ENCODE measurements around the gene SLFN5. TPM values are rescaled to one million over a fixed set of nuclear protein-coding genes. Genes with fewer than 3 reads are reported as not detected.

The SLFN5 gene
- total RNA-seq, 1 experiment from 2014 or later, result 133 TPM

DNA sequence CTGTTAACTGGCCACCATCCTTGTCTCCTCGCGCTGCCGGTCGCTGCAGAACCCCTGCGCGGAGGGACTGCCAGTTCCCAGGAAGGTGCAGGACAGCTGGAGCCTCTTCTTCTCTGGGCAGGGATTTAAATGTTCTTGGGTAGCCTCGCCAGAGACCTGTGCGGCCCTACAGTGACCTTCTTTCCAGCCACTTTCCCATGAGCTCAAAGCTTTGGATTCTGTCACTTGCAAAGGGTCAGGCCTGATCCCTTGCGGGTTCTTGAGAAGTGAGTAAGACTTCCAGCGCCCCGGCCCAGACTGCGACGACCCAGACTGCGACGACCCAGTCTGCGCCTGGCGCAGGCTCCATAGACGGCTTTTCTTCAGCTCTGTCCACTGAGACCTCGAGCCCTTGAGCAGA, 1.4 kb upstream of the SLFN5 start:
- Mint-ChIP-seq H3K4me3 (ENCODE audit: unreplicated experiment) (peak overlapping the region; percentile 98), H3K4me1 (ENCODE audit: insufficient read depth, unreplicated experiment) (peaks cover 49% of the 10 kb centered on the region), H3K27me3 (ENCODE audit: insufficient read depth, unreplicated experiment) (no peaks in the 10 kb centered on the region), H3K27ac (ENCODE audit: low read depth, unreplicated experiment) (peak overlapping the region; percentile 96), H3K9me3 (ENCODE audit: unreplicated experiment) (no peaks in the 10 kb centered on the region), H3K36me3 (ENCODE audit: insufficient read depth, unreplicated experiment) (peaks cover 12% of the 10 kb centered on the region)
- intact Hi-C loops (cut with micrococcal nuclease), result loop anchor here (5.0 to 10.0 kb wide), 2 partner anchors 73 to 291 kb away; no protein-coding TSS in a partner anchor
- no peak for DNase-seq (ENCODE audit: unreplicated experiment)
- no TSS peak for BruUV-seq (replicated peaks)
- POLR2A ChIA-PET, result interaction anchor here (0.6 to 4.4 kb wide), 8 partner anchors 13 to 1830 kb away, joined by 3 to 35 read pairs (median 3); partner anchors contain the start of gene SLFN12
- CTCF ChIA-PET, result interaction anchor here (0.6 to 1.3 kb wide), 6 partner anchors 16 to 305 kb away, joined by 3 to 5 read pairs (median 3); no protein-coding TSS in a partner anchor
- TF ChIP-seq, protein P1, sequence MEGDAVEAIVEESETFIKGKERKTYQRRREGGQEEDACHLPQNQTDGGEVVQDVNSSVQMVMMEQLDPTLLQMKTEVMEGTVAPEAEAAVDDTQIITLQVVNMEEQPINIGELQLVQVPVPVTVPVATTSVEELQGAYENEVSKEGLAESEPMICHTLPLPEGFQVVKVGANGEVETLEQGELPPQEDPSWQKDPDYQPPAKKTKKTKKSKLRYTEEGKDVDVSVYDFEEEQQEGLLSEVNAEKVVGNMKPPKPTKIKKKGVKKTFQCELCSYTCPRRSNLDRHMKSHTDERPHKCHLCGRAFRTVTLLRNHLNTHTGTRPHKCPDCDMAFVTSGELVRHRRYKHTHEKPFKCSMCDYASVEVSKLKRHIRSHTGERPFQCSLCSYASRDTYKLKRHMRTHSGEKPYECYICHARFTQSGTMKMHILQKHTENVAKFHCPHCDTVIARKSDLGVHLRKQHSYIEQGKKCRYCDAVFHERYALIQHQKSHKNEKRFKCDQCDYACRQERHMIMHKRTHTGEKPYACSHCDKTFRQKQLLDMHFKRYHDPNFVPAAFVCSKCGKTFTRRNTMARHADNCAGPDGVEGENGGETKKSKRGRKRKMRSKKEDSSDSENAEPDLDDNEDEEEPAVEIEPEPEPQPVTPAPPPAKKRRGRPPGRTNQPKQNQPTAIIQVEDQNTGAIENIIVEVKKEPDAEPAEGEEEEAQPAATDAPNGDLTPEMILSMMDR (IDR thresholded peaks at IDR 0.05; ENCODE audit: unreplicated experiment), result no peak

DNA sequence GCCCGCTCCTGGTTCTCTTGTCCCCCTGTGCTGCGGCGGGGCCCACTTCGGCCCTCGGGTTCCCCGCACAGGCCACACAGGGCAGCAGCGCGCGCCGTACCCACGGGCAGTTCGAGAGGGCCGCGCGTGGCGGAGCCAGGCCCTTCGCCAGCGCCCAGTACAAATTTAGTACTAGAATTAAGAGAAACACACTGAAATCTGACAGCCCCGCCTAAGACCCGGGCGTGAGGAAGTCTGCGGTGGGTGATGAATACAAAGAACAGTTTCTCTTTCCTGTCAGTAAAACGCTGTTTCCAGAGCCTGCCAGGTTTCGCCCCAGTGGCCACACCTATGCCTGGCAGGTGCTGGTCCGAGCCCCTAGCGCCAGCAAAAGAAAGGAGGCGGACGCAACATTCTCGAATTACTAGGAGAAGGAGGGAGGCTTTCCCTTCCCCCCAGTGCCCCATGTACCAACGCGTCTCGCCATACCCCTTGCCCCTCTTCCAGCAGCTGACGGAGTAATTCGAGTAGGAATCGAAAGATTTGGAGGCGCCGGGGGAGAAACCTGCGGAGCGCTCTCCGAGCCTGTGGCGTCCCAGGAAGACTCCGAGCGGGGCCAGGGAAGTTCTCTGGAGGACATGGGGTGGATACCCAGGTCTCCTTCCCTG, 591 bp upstream of the SLFN5 start:
- intact Hi-C loops (cut with micrococcal nuclease), result loop anchor here (1.0 to 10.0 kb wide), 3 partner anchors 73 to 290 kb away; partner anchors contain the start of gene NLE1
- peak overlapping the region; percentile 96 for H3K27ac Mint-ChIP-seq (ENCODE audit: low read depth, unreplicated experiment)

DNA sequence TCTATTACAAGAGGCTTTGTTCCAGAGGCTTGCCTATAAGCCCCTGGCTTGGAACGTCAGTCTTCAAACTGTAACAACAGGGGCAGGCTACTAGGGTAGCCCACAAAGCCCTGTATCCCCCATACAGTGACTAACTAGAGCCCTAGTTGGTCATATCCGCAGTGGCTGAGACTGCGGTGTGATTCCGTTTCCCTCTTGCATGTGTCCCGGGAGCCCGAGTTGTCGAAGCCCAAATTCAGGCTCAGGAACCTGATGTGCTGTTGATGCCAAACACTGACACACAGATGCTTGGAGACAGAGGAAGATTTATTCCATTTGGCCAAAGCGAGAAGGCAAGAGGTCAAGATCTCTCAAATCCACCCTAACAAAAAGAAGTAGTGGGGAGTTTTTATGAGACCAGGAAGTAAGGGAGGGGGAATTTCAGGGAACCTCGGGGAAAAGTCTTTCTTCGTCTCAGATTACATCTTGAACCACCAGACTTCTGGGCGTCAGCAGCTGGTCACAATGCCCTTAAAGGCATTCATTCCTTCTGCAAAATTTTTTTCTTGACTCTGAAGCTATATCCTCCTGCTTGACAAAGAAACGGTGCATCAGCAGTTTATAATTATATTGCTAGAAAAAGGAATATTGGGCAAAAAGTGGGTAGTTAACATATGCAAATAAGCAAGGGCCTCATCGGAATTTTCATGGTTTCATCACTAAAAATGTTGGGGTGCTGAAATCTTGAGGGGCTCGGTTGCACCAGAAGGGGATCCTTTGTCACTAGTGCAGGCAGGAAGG, 879 bp downstream of the SLFN5 start:
- intact Hi-C loops (cut with micrococcal nuclease), result loop anchor here (5.0 to 10.0 kb wide), 2 partner anchors 71 to 289 kb away; no protein-coding TSS in a partner anchor
- POLR2A ChIA-PET, result interaction anchor here (0.6 to 4.4 kb wide), 28 partner anchors 8 to 1717 kb away, joined by 3 to 70 read pairs (median 4); partner anchors contain the start of genes AP2B1, PEX12, RAD51D and SLFN12

More for the DNA sequence above, 591 bp upstream of the SLFN5 start:
- Mint-ChIP-seq H3K36me3 (ENCODE audit: insufficient read depth, unreplicated experiment) (peaks cover 15% of the 10 kb centered on the region), H3K4me1 (ENCODE audit: insufficient read depth, unreplicated experiment) (peaks cover 52% of the 10 kb centered on the region), H3K27me3 (ENCODE audit: insufficient read depth, unreplicated experiment) (no peaks in the 10 kb centered on the region), H3K4me3 (ENCODE audit: unreplicated experiment) (peak overlapping the region; percentile 98), H3K9me3 (ENCODE audit: unreplicated experiment) (no peaks in the 10 kb centered on the region)
- CTCF ChIA-PET, result interaction anchor here (0.6 to 1.1 kb wide), 5 partner anchors 16 to 290 kb away, joined by 3 to 5 read pairs (median 4); no protein-coding TSS in a partner anchor
- TF ChIP-seq, protein P1 (IDR thresholded peaks at IDR 0.05; ENCODE audit: unreplicated experiment), result peak; percentile 18
- POLR2A ChIA-PET, result interaction anchor here (0.6 to 4.4 kb wide), 28 partner anchors 10 to 347 kb away, joined by 3 to 70 read pairs (median 4); partner anchors contain the start of genes AP2B1, CCT6B, PEX12 and SLFN12
- peak; percentile 93 for DNase-seq (ENCODE audit: unreplicated experiment)
- TSS peak; percentile 16 for BruUV-seq (replicated peaks)

More for the DNA sequence above, 879 bp downstream of the SLFN5 start:
- peaks cover 45% of the 10 kb centered on the region for H3K4me1 Mint-ChIP-seq (ENCODE audit: insufficient read depth, unreplicated experiment)
- peak overlapping the region; percentile 96 for H3K27ac Mint-ChIP-seq (ENCODE audit: low read depth, unreplicated experiment)
- no peaks in the 10 kb centered on the region for H3K27me3 Mint-ChIP-seq (ENCODE audit: insufficient read depth, unreplicated experiment)
- CTCF ChIA-PET, result interaction anchor here (0.6 to 1.1 kb wide), 3 partner anchors 14 to 187 kb away, joined by 3 to 5 read pairs (median 3); no protein-coding TSS in a partner anchor
- peak overlapping the region; percentile 98 for H3K4me3 Mint-ChIP-seq (ENCODE audit: unreplicated experiment)
- TF ChIP-seq, protein P1 (IDR thresholded peaks at IDR 0.05; ENCODE audit: unreplicated experiment), result no peak
- H3K9me3 Mint-ChIP-seq (ENCODE audit: unreplicated experiment), result no peaks in the 10 kb centered on the region
- BruUV-seq (replicated peaks), result no TSS peak
- peaks cover 18% of the 10 kb centered on the region for H3K36me3 Mint-ChIP-seq (ENCODE audit: insufficient read depth, unreplicated experiment)
- peak; percentile 69 for DNase-seq (ENCODE audit: unreplicated experiment)

Data from MCF 10A (cell line).